DMS153 (cell line): ENCODE measurements around the gene PNMA8B.

Experiments used
- DNase-seq: peaks from one replicate; lab custom pipeline; 2025; lab: John Stamatoyannopoulos, UW

PNMA8B gene

DNA sequence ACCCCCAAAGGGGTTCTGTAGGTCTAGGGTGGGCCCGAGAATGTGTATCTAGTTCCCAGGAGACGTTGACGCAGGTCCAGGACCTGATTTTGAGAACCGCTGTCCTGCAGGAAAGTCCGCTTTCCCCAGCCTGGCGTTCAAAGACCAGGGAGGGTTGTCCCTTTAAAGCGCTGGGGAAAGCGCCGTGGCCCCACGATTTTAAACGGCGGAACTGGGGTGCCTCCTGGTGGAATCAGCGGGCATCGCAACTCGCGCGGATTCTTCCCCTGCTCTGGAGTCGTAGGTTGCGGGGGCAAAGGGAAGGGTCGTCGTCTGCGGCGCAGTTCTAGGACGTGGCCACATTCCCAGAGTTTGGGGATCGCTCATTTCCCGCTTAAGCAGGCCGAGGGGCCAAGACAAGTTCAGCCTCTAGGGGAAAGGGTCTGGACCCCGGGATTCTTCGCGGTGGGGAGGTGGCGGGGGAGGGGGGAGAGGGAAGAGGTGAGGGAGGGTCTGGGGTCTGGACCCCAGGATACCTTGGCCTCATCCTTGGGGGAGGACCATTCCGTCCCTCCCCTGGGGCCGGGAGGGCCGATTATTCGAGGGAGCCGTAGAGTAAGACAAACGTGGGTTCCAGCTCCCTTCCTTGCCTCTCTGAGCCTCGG is 7.7 kb downstream of the PNMA8B start:
- DNase-seq, result peak; percentile 31

DNA sequence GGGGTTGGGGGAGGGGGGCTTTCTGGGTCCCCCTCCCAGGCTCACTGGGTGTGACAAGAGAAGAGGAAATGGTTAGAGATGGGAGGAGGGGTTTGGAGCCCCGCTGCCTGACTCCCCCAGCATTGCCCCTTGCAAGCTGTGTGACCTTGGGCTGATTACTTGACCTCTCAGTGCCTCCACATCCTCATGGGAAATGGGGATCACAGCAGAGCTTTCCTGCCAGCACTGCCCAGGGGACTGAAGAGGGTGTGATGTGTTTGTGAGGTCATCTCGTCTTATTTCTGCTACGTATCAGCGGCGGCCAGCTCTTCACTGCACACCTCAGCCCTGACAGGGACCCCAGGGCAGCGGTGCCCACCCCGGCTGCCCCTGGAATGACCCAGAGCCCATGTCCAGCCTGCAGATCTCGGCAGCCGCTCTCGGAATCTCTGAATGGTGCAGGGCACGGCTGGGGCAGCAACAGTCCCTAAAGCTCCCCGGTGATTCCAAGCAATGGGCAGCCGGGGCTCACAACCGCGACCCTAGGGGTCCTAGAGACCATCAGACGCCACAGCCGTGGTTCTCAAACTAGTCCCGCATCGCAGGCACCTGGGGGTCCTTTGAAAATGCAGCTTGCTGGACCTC is 8.4 kb downstream of the PNMA8B start:
- DNase-seq, result no peak

DNA sequence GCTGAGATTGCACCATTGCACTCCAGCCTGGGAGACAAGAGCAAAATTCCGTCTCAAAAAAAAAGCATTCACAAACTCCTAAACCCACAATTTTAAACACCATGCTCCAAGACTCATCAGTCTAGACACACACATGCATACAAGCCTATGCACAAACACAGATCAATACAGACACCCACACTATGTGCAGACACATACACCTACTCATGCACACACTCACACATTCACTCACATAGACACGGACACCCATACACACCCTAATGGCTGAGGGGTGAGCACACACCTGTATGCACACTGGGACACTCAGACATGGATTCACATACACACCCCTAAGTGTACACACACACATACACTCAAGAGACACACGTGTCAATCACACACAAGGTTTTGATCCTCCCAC is 9.3 kb downstream of the PNMA8B start:
- no peak for DNase-seq

DNA sequence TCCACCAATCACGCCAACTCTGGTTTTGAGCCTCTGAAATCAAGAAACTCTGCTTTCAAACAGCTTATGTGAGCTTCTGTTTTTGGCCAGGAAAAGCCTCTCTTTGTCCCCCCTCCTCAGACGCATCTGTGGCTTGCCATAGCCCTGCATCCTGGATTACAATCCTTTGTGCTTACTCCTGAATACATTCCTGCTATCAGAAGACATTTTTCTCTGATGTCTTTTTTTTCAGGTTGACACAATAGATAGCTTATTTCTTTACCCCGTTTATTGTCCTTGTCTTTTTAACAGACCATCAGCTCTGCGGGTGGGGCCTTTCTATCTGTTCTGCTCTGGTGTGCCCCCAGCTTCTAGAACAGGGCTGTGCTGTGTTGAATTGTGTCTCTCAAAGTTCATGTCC is 11.0 kb downstream of the PNMA8B start:
- no peak for DNase-seq

DNA sequence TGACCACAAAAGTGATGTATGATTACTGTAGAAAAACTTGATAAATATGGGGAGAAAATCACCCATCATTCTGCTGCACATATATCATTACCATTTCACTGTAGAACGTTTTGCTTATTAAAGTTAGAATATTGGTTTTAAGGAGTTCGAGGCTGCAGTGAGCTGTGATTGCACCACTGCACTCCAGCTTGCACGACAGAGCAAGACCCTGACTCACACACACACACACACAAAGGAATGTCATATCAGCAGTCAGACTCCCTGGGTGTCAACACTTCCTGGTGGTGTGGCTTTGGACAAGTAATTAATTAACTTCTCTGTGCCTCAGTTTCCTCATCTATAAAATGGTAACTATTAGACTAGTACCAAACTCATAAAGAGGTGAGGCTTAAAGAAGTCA is 13.0 kb downstream of the PNMA8B start:
- DNase-seq, result no peak

DNA sequence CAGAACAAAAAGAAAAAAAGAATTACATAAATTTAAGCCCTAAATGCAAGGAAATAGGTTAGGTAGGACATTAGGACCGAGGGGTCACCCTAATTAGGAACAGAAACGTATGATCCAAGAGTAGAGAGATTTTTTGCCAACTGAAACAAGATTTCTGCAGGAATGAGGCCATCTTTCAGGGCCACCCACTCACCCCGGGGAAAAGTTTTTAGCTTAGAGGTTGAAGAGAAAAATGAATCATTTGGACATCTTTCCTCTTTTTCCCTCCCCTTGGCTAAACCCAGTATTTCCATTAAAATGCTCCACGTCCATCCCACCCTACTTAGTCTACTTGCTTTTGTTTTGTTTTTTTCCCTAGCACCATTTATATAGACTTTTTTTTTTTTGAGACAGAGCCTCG is 13.7 kb downstream of the PNMA8B start:
- DNase-seq, result no peak

DNA sequence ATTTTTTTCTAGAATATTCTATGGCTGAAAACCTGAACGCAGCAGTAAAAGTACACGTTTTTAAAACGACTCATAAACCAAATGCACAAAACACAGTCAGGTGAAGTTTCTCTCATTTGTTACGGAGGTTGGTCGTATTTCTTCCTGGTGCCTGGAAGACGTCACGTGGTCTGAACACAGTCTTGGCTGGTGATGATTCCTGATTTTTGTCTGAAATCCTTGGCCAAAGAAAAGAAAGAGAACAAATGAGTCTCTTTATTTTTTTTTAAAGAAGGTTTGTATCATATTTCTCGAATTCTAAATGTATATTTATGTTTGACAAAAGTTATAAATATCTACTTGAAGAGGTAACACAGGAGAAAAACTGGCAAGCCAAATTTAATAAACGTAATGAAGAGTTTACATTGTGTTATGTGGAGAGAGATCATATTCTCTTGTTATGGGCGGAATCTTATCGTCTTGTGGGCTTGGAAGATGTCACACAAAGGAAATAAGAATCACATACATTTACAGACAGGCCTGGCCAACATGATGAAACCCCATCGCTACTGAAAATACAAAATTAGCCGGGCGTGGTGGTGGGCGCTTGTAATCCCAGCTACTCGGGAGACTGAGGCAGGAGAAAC is 14.3 kb downstream of the PNMA8B start:
- no peak for DNase-seq

DNA sequence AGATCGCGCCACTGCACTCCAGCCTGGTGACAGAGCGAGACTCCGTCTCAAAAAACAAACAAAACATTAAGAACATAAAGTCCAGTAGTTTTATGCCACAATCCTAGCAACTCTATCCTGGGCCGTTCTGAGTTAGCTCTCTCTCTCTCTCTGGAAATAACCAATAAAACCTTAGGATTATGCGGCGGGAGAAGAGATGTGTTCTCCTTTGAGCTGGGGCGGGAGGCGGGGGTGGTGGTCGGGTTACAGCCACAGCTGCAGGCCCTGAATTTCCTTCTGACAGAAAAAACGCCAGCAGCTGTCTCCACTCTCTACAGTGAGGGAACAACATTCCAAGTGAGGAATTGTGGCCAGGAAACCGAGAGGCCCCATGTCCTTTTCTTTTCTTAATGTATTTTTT is 15.3 kb downstream of the PNMA8B start:
- no peak for DNase-seq

DNA sequence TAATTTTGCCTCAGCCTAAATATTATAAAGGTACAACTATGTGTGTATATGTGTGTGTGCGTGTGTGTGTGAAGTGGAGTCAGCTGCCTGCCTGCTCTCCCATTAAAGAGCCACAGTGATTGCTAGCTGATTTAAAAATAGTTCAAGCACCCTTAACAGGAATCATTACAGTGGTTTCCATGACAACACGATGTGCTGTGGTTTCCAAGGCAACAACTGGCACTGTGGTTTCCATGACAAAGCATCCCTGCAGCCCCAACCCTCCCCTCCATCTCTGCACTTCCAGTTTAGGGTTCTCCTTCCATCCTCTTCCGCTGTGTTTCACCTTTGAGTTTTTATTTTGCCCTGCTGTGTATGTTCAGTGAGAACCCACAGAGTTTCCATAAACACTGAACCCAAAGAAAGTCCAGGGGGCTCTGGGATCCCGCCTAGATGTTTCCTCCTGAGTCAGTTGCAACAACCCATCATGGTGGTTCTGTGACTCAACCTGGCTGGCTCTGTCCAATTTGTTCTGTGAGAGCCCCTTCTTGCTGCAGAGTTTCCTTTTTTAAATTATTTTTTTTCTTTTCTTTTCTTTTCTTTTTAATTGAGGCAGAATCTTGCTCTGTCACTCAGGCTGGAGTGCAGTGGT is 17.2 kb downstream of the PNMA8B start:
- peak; percentile 18 for DNase-seq

DNA sequence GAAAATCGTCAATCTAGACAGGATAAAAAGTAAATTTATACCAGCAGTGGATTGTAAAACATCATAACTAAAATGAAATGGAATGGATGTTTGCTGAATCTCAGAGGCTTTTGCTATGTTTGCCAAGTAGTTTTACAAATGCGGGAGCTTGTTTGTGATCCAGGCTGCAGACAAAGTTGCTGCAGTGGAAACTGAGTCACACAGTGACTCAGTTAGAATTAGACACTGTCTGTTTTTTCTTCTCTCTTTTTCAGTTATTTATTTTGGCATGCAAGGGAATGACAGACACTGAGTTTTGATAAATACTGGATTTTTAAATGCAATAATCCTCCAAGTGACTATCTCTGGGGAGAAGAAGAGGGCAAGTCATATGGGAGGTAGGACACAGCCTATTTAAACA is 19.7 kb downstream of the PNMA8B start:
- no peak for DNase-seq

DNA sequence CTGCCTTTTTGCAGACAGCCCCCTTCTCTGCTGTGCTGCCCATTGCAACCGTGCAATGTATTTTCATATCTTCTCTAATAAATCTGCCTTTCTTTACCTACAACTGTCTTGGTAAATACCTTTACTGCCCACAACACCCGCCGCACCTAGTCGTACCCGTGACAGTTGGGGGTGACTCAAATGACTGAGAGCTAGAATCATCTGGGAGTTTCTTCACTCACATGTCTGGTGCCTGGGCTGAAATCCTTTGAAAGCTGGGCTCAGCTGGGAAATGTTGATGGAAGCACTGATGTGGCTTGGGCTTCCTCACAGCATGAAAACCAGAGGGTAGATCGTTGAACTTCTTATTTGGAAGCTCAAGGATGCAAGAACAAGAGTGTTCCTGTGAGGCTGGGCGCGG is 21.5 kb downstream of the PNMA8B start:
- DNase-seq, result no peak

DNA sequence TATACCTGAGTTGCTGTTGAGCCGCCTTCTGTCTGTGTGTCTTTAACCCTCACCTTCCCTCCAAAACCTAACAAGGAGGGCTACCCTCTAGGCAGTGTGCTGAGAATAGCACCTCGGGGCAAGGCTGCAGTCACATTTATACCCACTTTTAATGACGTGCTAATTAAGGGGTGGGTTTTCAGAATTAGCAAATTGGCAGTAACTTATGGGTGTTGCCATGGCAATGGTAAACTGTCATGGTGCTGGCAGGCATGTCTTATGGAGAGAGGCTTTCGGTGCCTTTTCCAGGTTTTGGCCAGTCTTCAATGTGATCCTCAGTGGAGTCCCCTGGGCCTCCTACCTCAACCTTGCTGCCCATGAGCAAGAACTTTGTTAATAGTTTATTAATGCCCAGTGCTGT is 23.1 kb downstream of the PNMA8B start:
- DNase-seq, result no peak

DNA sequence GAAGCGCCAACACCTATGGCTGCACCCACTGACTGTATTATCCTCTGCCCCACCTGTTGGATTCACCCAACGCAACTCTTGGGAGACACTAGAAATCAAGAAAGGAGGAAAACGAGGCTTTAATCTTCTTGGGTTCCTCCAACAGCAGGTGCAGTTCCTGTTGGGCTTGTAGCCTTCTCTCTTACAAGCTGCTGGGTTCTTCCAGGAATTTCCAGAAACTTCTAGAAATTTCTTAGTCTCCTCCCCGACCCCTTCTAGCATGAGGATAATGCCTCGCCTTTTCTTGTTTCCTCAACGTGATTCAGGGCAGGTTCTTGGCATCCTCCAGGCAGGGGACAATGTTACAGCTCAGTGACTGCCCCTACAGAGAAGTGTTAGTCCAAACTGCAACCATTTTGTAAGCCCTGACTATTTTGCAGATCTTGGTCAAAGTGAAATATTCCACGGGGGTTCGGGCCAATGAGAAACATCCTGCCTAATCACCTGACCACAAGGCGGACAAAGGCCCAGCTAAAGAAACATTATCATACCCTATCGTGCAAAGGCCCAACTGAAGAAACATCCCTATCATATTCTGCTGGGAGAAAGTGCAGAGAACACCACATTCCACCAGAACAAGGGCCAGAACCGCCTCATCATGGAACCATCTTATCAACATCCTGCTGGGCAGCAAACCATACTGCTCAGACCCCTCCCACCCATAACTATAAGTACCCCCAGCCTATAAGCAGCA is 23.7 kb downstream of the PNMA8B start:
- DNase-seq, result peak; percentile 7

DNA sequence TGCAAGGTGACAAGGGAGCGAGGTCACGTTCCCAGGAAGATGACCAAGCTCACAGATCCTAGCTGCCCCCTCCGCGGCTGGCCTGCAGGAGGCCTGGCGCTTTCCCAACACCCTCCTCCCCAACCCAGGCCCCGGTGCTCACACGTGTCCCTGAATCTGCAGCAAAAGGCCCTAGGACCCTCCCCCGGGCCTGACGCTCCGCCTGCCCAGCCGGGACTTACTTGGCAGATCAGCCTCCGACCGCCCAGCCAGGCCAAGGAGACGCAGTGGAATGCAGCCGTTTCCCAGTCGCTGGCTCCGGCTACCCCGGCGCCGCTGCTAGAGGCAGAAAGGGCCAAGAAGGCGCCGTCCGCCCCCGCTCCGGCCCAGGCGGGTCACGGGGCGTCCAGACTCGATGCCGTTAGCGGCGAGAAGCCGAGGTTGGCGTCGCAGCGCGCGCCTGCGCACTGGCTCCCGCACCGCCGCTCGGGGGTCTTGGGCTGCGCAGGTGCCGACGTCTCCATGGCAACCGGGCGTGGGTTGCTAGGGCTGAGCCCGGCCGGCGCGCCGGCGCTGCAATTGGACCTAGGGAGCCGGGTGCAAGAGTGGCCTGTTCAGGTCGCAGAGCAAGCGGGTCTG is 24.4 kb downstream of the PNMA8B start, which contains the start of gene PNMA8A:
Gene PNMA8A (minus strand): TSS at position 448 of the 618 bp plus-strand sequence. CDS start 528 bp downstream, outside the sequence.
- DNase-seq, result peak; percentile 56

DNA sequence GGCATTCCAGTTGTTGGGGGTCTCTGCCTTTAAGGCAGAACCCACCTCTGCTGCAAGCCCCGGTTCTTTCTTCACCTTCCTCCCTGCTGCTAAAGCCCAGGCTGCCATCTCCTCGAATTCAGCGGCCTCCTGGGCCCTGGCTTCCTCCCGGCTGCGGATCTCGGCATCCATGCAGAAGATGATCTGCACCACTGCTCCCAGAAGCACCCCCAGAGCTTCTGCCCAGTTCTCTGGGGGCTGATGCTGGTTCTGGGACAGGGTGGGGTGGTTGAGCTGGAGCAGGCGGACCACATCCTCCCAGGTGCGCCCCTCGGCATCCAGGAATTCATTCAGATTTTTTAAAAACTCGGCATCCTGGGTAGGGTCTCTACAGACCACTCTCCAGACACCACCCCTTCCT is 25.3 kb downstream of the PNMA8B start:
- no peak for DNase-seq

DNA sequence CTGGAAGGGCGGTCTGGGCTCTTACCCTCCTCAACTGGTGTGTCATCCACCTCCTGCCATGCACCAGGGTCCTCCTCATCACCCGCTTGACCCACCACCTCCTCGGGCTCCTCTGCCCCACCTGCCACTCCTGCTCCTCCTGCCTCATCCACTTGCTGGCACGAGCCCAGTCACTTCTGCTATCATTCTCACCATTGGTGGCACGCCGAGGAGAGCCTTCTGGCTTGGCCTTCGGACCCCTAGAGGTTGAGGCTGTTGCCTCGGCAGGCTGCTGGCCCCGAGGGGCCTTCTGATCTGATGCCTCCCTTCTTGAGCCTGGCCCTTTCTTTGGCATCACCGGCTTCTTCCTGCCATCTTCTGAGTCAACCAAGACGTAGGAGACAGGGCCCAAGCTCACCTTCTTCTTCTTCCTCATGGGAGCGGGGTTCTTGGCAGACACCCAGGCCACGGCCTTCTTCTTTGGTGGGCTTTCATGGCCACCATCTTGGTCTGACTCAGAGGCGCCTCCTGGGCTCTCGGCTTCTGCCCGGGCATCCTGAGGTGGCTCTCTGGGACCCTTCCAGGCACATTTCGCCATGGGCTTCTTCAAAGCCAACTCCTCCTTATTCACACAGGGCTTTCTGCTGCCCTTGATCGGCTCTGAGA is 26.0 kb downstream of the PNMA8B start:
- DNase-seq, result no peak

DNA sequence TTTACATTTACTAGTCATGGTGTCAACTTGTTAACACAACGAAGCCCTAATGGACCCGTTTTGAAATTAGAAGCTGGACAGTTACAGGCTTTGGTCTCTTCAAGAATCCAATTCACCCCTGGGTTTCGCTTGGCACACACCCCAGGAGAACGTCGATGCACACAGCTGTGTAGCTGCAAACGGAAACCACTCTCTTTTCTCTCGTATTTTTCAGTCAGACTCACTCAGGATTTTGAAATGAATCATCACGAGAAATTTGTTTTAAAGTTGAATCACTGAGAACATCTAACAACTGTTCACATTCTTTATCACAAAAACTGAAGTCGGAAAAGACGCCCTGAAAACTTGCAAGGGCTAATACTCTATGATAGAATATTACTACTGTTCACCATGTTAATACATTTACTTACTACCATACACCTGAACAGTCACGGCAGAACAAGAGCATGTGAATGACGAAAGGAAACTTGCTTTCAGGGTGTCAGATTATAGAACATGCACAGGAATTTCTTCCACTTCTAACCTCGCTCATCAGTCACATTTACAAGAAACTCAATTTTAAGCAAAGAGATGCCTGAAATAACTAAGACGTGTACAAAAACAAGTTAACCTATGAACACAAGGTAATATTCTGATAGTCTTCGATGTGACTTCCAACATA is 29.0 kb downstream of the PNMA8B start:
- DNase-seq, result no peak

DNA sequence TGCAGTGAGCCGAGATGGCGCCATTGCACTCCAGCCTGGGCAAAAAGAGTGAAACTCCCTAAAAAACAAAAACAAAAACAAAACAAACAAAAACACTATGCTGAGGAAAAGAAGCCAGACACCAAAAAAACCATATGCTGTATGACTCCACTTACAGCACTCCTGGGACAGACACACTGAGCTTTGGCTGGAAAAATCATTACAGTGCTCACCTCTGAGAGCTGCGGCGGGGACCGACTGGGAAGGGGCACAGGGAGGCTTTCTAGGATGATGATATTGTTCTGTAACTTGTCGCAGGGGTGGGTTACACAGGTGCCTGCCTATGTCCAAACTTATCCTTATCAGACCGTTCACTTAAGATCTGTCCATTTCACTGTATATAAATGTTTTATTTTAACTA is 32.2 kb downstream of the PNMA8B start:
- DNase-seq, result no peak

DNA sequence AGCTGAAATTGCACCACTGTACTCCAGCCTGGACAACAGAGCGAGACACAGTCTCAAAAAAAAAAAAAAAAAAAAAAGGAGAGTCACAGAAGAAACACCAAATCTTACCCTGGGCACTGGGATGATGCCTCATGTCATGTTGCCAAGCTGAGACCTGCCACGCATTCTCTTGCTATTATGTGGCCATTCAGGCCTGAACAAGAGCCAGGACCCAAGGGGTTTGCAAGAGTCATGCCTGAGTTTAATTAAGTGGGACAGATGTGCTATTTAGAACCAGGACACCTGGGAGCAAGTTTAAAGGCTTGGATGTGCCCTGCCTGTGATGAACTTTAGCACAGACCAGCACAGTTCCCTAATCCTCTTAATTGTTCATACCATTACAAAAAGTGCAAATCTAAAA is 34.1 kb downstream of the PNMA8B start:
- no peak for DNase-seq

DNA sequence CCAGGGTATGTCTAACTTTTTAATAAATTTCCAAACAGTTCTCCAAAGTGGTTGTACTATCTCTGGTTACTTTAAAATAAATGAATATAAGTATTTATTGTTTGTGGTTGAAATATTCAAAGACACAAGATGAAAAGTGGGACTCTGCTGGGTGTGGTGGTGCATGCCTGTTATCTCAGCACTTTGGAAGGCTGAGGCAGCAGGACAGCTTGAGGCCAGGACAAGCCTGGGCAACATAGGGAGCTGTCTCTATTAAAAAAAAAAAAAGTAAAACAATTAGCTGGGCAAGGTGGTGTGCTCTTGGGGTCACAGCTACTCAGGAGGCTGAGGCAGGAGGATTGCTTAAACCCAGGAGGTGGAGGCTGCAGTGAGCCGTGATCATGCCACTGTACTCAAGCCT is 34.7 kb downstream of the PNMA8B start:
- DNase-seq, result no peak

DNA sequence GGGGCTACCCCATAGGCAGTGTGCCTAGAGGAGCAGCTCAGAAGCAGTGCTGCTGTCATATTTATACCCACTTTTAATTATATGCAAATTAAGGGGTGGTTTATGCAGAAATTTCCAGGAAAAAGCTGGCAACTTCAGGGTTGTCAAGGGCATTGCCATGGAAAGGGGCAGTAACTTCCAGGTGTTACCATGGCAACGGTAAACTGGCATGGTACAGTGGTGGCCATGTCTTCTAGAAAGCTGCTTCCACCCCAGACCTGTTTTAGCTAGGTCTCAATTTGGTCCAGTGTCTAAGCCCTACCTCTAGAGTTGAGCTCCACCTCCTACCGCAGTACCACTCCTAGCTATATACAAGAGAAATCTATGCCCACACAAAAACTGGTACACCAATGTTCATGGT is 35.6 kb downstream of the PNMA8B start:
- DNase-seq, result no peak
